Measurements from ENCODE around the gene PHF23. TPM values are rescaled to one million over a fixed set of nuclear protein-coding genes. Genes with fewer than 3 reads are reported as not detected.

PHF23 gene
- total RNA-seq, 1 donor from 2014 or later = 78.0 TPM

GRCh38 chr17:7284911-7285310 lies 45.7 kb upstream of the PHF23 start:
- Histone ChIP-seq H3K36me3 (ENCODE audit: insufficient read depth, low read length) (no peaks in the 10 kb centered on the region), H3K4me2 (ENCODE audit: low read length) (no peak overlapping the region), H3K4me1 (ENCODE audit: insufficient read depth, low read length) (peaks cover 14% of the 10 kb centered on the region), H3K9ac (ENCODE audit: low read length) (no peak overlapping the region), H2AFZ (ENCODE audit: low read depth, low read length) (no peak overlapping the region), H3K27ac (ENCODE audit: low read depth, low read length) (no peak overlapping the region), H3K9me3 (ENCODE audit: insufficient read depth, low read depth, low read length) (no peaks in the 10 kb centered on the region), H4K20me1 (ENCODE audit: insufficient read depth, low read length) (no peaks in the 10 kb centered on the region), H3K4me3 (ENCODE audit: insufficient read depth, low read depth, low read length) (no peak overlapping the region), H3K79me2 (ENCODE audit: insufficient read depth, low read length) (no peaks in the 10 kb centered on the region), H3K27me3 (ENCODE audit: insufficient read depth, low read length) (peaks cover 33% of the 10 kb centered on the region)
- H3K4me1 Mint-ChIP-seq (ENCODE audit: low read depth, unreplicated experiment) = no peaks in the 10 kb centered on the region
- no peak for TF ChIP-seq EZH2 (IDR thresholded peaks at IDR 0.05; ENCODE audit: insufficient read depth, low read length)
- no peak for TF ChIP-seq CTCF (IDR thresholded peaks at IDR 0.05; ENCODE audit: insufficient read depth, low read depth, low read length)
- no peaks in the 10 kb centered on the region for H3K9me3 Mint-ChIP-seq (ENCODE audit: unreplicated experiment)
- no peak overlapping the region for H3K27ac Mint-ChIP-seq (ENCODE audit: unreplicated experiment)
- no peak overlapping the region for H3K4me3 Mint-ChIP-seq (ENCODE audit: unreplicated experiment)
- H3K27me3 Mint-ChIP-seq (ENCODE audit: low read depth, unreplicated experiment) = peaks cover 61% of the 10 kb centered on the region
- FAIRE-seq (no peak), DNase-seq (ENCODE audit: low read depth) (no peak)
- peaks cover 2% of the 10 kb centered on the region for H3K36me3 Mint-ChIP-seq (ENCODE audit: low read depth, unreplicated experiment)

GRCh38 chr17:7283471-7284216 lies 44.4 kb upstream of the PHF23 start:
- Mint-ChIP-seq H3K27ac (ENCODE audit: unreplicated experiment) (no peak overlapping the region), H3K4me3 (ENCODE audit: unreplicated experiment) (no peak overlapping the region), H3K4me1 (ENCODE audit: low read depth, unreplicated experiment) (no peaks in the 10 kb centered on the region), H3K36me3 (ENCODE audit: low read depth, unreplicated experiment) (peaks cover 2% of the 10 kb centered on the region), H3K9me3 (ENCODE audit: unreplicated experiment) (no peaks in the 10 kb centered on the region), H3K27me3 (ENCODE audit: low read depth, unreplicated experiment) (peaks cover 61% of the 10 kb centered on the region)
- TF ChIP-seq EZH2 (IDR thresholded peaks at IDR 0.05; ENCODE audit: insufficient read depth, low read length) = no peak
- TF ChIP-seq CTCF (IDR thresholded peaks at IDR 0.05; ENCODE audit: insufficient read depth, low read depth, low read length) = no peak
- Histone ChIP-seq H3K4me3 (ENCODE audit: insufficient read depth, low read depth, low read length) (no peak overlapping the region), H4K20me1 (ENCODE audit: insufficient read depth, low read length) (no peaks in the 10 kb centered on the region), H3K27me3 (ENCODE audit: insufficient read depth, low read length) (peaks cover 33% of the 10 kb centered on the region), H3K79me2 (ENCODE audit: insufficient read depth, low read length) (no peaks in the 10 kb centered on the region), H3K4me1 (ENCODE audit: insufficient read depth, low read length) (peaks cover 14% of the 10 kb centered on the region), H3K27ac (ENCODE audit: low read depth, low read length) (no peak overlapping the region), H3K36me3 (ENCODE audit: insufficient read depth, low read length) (no peaks in the 10 kb centered on the region), H3K9me3 (ENCODE audit: insufficient read depth, low read depth, low read length) (no peaks in the 10 kb centered on the region), H3K4me2 (ENCODE audit: low read length) (no peak overlapping the region), H3K9ac (ENCODE audit: low read length) (no peak overlapping the region), H2AFZ (ENCODE audit: low read depth, low read length) (no peak overlapping the region)
- DNase-seq (ENCODE audit: low read depth) = no peak
- no peak for FAIRE-seq

GRCh38 chr17:7282752-7283321 lies 43.6 kb upstream of the PHF23 start:
- peaks cover 54% of the 10 kb centered on the region for H3K27me3 Mint-ChIP-seq (ENCODE audit: low read depth, unreplicated experiment)

More at GRCh38 chr17:7282752-7283321, 43.6 kb upstream of the PHF23 start:
- Histone ChIP-seq H3K36me3 (ENCODE audit: insufficient read depth, low read length) (no peaks in the 10 kb centered on the region), H4K20me1 (ENCODE audit: insufficient read depth, low read length) (no peaks in the 10 kb centered on the region), H3K9me3 (ENCODE audit: insufficient read depth, low read depth, low read length) (no peaks in the 10 kb centered on the region), H3K9ac (ENCODE audit: low read length) (no peak overlapping the region), H3K79me2 (ENCODE audit: insufficient read depth, low read length) (no peaks in the 10 kb centered on the region), H3K4me1 (ENCODE audit: insufficient read depth, low read length) (peaks cover 14% of the 10 kb centered on the region), H3K4me3 (ENCODE audit: insufficient read depth, low read depth, low read length) (no peak overlapping the region), H3K27ac (ENCODE audit: low read depth, low read length) (no peak overlapping the region), H3K27me3 (ENCODE audit: insufficient read depth, low read length) (peaks cover 28% of the 10 kb centered on the region), H3K4me2 (ENCODE audit: low read length) (no peak overlapping the region), H2AFZ (ENCODE audit: low read depth, low read length) (no peak overlapping the region)
- no peaks in the 10 kb centered on the region for H3K4me1 Mint-ChIP-seq (ENCODE audit: low read depth, unreplicated experiment)
- H3K9me3 Mint-ChIP-seq (ENCODE audit: unreplicated experiment) = no peaks in the 10 kb centered on the region
- TF ChIP-seq EZH2 (IDR thresholded peaks at IDR 0.05; ENCODE audit: insufficient read depth, low read length) = no peak
- no peak for TF ChIP-seq CTCF (IDR thresholded peaks at IDR 0.05; ENCODE audit: insufficient read depth, low read depth, low read length)
- H3K36me3 Mint-ChIP-seq (ENCODE audit: low read depth, unreplicated experiment) = no peaks in the 10 kb centered on the region
- FAIRE-seq (no peak), DNase-seq (ENCODE audit: low read depth) (no peak)
- no peak overlapping the region for H3K4me3 Mint-ChIP-seq (ENCODE audit: unreplicated experiment)
- H3K27ac Mint-ChIP-seq (ENCODE audit: unreplicated experiment) = no peak overlapping the region
